GM12878 (cell line): ENCODE data around the gene DOC2B. TPM values are rescaled to one million over a fixed set of nuclear protein-coding genes. Genes with fewer than 3 reads are reported as not detected.

Source experiments
- ATAC-seq: fragments of 200-7000 bp; cut with Tn5 transposase; 3 replicates; pipeline ENCODE4 v1.9.1; 2020; ENCODE audit warnings: mild to moderate bottlenecking, moderate library complexity
- BruUV-seq: library from RNA; stranded (reverse); fragments of 400-500 nt; replicated peaks from 2 replicates; lab custom pipeline; 2021; lab: Mats Ljungman, UMichigan
- CTCF ChIA-PET: fragments of 300-600 bp; sonication (Branson Sonifier 250); formaldehyde crosslinking; extraction: SDS; loops from one replicate; lab custom pipeline; 2021; ENCODE audit warnings: inconsistent platforms; lab: Yijun Ruan, JAX
- POLR2A ChIA-PET: fragments of 350-600 bp; formaldehyde crosslinking; extraction: SDS; loops from one replicate; lab custom pipeline; 2021; ENCODE audit warnings: inconsistent platforms; lab: Charles Lee
- RAD21 ChIA-PET: fragments of 300-600 bp; sonication (Branson Sonifier 250); formaldehyde crosslinking; loops from one replicate; lab custom pipeline; 2023; ENCODE audit warnings: antibody characterized with exemption; ENCODE audit not compliant: unreplicated experiment; lab: Charles Lee
- SMC1A ChIA-PET: fragments of 300-600 bp; sonication (Branson Sonifier 250); formaldehyde crosslinking; loops from one replicate; lab custom pipeline; 2023; ENCODE audit not compliant: unreplicated experiment, uncharacterized antibody; lab: Charles Lee
- DNase-seq: peaks from one replicate; pipeline ENCODE4 v3.0.0-alpha.2; 2011; ENCODE audit warnings: low read depth, low spot score
- FAIRE-seq: peaks from 3 replicates; lab custom pipeline; 2011; peaks lifted over from hg19 to GRCh38; lab: Jason Lieb, UNC
- H2AFZ ChIP-seq: 2 replicates; pipeline ENCODE4 v1.6.0; 2011; ENCODE audit warnings: low read depth, low read length, control low read depth; ENCODE audit not compliant: control insufficient read depth
- H3K27ac ChIP-seq: 2 replicates; pipeline ENCODE4 v1.5.1; 2011; ENCODE audit warnings: control low read depth; ENCODE audit not compliant: control insufficient read depth, insufficient read depth
- H3K27me3 ChIP-seq, 2 experiments: replicated peaks in 1 of 2; 2 replicates each; pipeline versions ENCODE4 v1.6.0 to v1.6.1; 2011; ENCODE audit warnings: low read length in 1 of 2; ENCODE audit not compliant: control insufficient read depth in 2 of 2, insufficient read depth in 2 of 2
- H3K36me3 ChIP-seq, 2 experiments: 2 replicates each; pipeline ENCODE4 v1.5.1; 2011; ENCODE audit warnings: low read length in 1 of 2; ENCODE audit not compliant: control insufficient read depth in 2 of 2, insufficient read depth in 2 of 2
- H3K4me1 ChIP-seq: 2 replicates; pipeline ENCODE4 v1.6.1; 2011; ENCODE audit warnings: mild to moderate bottlenecking, low read length, moderate library complexity, mixed read lengths; ENCODE audit not compliant: control insufficient read depth, insufficient read depth
- H3K4me2 ChIP-seq: 2 replicates; pipeline ENCODE4 v1.6.0; 2011; ENCODE audit warnings: control low read depth; ENCODE audit not compliant: control insufficient read depth, insufficient read depth
- H3K4me3 ChIP-seq: fragments of 200-600 bp; sonication (generic); 2 replicates; pipeline ENCODE4 v1.5.1; 2016
- H3K79me2 ChIP-seq: 2 replicates; pipeline ENCODE4 v1.6.0; 2011; ENCODE audit warnings: low read length; ENCODE audit not compliant: control insufficient read depth, insufficient read depth
- H3K9ac ChIP-seq: 2 replicates; pipeline ENCODE4 v1.8.0; 2011; ENCODE audit warnings: low read length, control low read depth, mixed read lengths; ENCODE audit not compliant: control insufficient read depth, insufficient read depth
- H3K9me3 ChIP-seq: replicated peaks from 3 replicates; pipeline ENCODE4 v1.5.1; 2011; ENCODE audit warnings: mild to moderate bottlenecking, low read length; ENCODE audit not compliant: control insufficient read depth, insufficient read depth
- H4K20me1 ChIP-seq: 2 replicates; pipeline ENCODE4 v1.6.0; 2011; ENCODE audit not compliant: control insufficient read depth, insufficient read depth
- BHLHE40 ChIP-seq, 2 experiments: fragments of 450-650 bp in 1 of 2; IDR thresholded peaks; 2 replicates each; pipeline ENCODE4 v1.6.1; 2011 to 2017; ENCODE audit warnings: low read depth in 2 of 2, borderline replicate concordance in 1 of 2, improper control_type of control experiment in 1 of 2, low read length in 1 of 2, mild to moderate bottlenecking in 1 of 2
- FOXK2 ChIP-seq: fragments of 450-650 bp; IDR thresholded peaks from 2 replicates; pipeline ENCODE4 v1.6.1; 2017; ENCODE audit warnings: mild to moderate bottlenecking, moderate library complexity
- HDAC2 ChIP-seq: fragments of 200-600 bp; sonication (generic); IDR thresholded peaks from 2 replicates; pipeline ENCODE4 v1.6.1; 2017
- IRF4 ChIP-seq: IDR thresholded peaks from 2 replicates; pipeline ENCODE4 v1.6.1; 2011; ENCODE audit warnings: low read depth, low read length
- KDM1A ChIP-seq: fragments of 200-600 bp; sonication (generic); IDR thresholded peaks from 2 replicates; pipeline ENCODE4 v1.6.1; 2016; ENCODE audit warnings: borderline replicate concordance
- KLF5 ChIP-seq: fragments of 450-650 bp; IDR thresholded peaks from 2 replicates; pipeline ENCODE4 v1.6.1; 2014; ENCODE audit warnings: mild to moderate bottlenecking; ENCODE audit not compliant: partially characterized antibody
- NRF1 ChIP-seq: conservative IDR thresholded peaks from 2 replicates; pipeline ENCODE4 v1.6.1; 2011; ENCODE audit warnings: mild to moderate bottlenecking, low read depth, low read length, improper control_type of control experiment
- POU2F2 ChIP-seq: IDR thresholded peaks from 3 replicates; pipeline ENCODE4 v1.6.1; 2011; ENCODE audit warnings: low read depth, mild to moderate bottlenecking, low read length, borderline replicate concordance
- RCOR1 ChIP-seq: conservative IDR thresholded peaks from 2 replicates; pipeline ENCODE4 v1.6.1; 2012; ENCODE audit warnings: low read depth, low read length, improper control_type of control experiment
- RELB ChIP-seq: fragments of 450-650 bp; IDR thresholded peaks from 2 replicates; pipeline ENCODE4 v1.6.1; 2017; ENCODE audit warnings: low read depth, mild to moderate bottlenecking, moderate library complexity
- SREBF2 ChIP-seq: IDR thresholded peaks from 2 replicates; pipeline ENCODE4 v1.6.1; 2012; ENCODE audit warnings: mild to moderate bottlenecking, low read length
- STAT1 ChIP-seq: fragments of 450-650 bp; conservative IDR thresholded peaks from 2 replicates; pipeline ENCODE4 v1.6.1; 2014; ENCODE audit warnings: antibody characterized with exemption, mild to moderate bottlenecking
- TCF3 ChIP-seq: IDR thresholded peaks from 2 replicates; pipeline ENCODE4 v1.6.1; 2012; ENCODE audit warnings: low read depth, mild to moderate bottlenecking, low read length, borderline replicate concordance; ENCODE audit not compliant: insufficient read depth
- WGBS: methylation state at CpG from one replicate; pipeline ENCODE4 v1.1.6; 2016; ENCODE audit warnings: low lambda C conversion rate; ENCODE audit not compliant: insufficient replicate concordance, insufficient coverage; ENCODE audit errors: missing lambda C conversion rate; 5-methylcytosine and 5-hydroxymethylcytosine counted together
- in situ Hi-C: fragments of 300-500 bp; cut with MboI; formaldehyde crosslinking; loops from 9 replicates; pipeline ENCODE4 v1.14.3; 2018; ENCODE audit warnings: mixed read lengths
- intact Hi-C: fragments of 100-400 bp; cut with micrococcal nuclease; formaldehyde crosslinking; loops from one replicate; pipeline ENCODE4 v1.14.2; 2022; ENCODE audit not compliant: unreplicated experiment
- polyA plus RNA-seq, 11 experiments: library from polyadenylated mRNA; depleted of rRNA in 4 of 11; unstranded in 6 of 11; stranded (reverse) in 5 of 11; fragments of >200 nt; fragmentation: Nextera tagmentation in 4 of 11; fragmentation: Illumina TruSeq in 1 of 11; extraction: Ambion mirVana in 4 of 11; extraction: Trizol in 1 of 11; gene quantifications; 1 replicate in 1 of 11; 2 replicates in 10 of 11; pipeline versions ENCODE4 v1.2.1 to v1.2.3, GENCODE V29; 2011 to 2016; ENCODE audit warnings: inconsistent platforms in 2 of 11, missing spikeins in 2 of 11, low read depth in 1 of 11
- total RNA-seq, 4 experiments: library from RNA; depleted of rRNA in 3 of 4; stranded (reverse); fragments of >200 nt in 3 of 4; fragmentation: Illumina TruSeq in 1 of 4; extraction: Trizol in 1 of 4; gene quantifications; 2 replicates each; pipeline versions ENCODE4 v1.2.1 to v1.2.3, GENCODE V29; 2013 to 2021

The DOC2B gene
- total and polyA plus RNA-seq, 10 of the 15 experiments (the other 5 are each of a cell fraction or from before 2014, with no cell fraction given) = not detected

- TF ChIP-seq KDM1A (no peak), RCOR1 (no peak), IRF4 (no peak), HDAC2 (no peak), KLF5 (no peak), RELB (no peak), TCF3 (no peak), NRF1 (no peak), SREBF2 (no peak), STAT1 (no peak), POU2F2 (no peak), FOXK2 (no peak), BHLHE40 (IDR thresholded peaks at IDR 0.05; ENCODE audit: borderline replicate concordance in 1 of 2, low read depth in 2 of 2, low read length in 1 of 2) (no peak)
- Histone ChIP-seq H3K9ac (no peak overlapping the region), H3K79me2 (no peaks in the 10 kb centered on the region), H3K27me3 (no peaks in the 10 kb centered on the region), H3K9me3 (no peaks in the 10 kb centered on the region), H3K4me2 (no peak overlapping the region), H2AFZ (no peak overlapping the region), H3K4me3 (no peak overlapping the region), H3K4me1 (no peaks in the 10 kb centered on the region), H3K27ac (no peak overlapping the region), H4K20me1 (no peaks in the 10 kb centered on the region), H3K36me3 (no peaks in the 10 kb centered on the region)
- 52% methylated on average over 7 of the region's 7 CpGs for WGBS
- in situ Hi-C loops = no loop called here
- RAD21 ChIA-PET = no interaction called here
- FAIRE-seq = no peak
- ATAC-seq = no peak
- no peak for DNase-seq
- SMC1A ChIA-PET = interaction anchor here (0.6 to 1.0 kb wide), 2 partner anchors 551 to 905 kb away, joined by 3 read pairs; no protein-coding TSS in a partner anchor
- intact Hi-C loops = no loop called here
- BruUV-seq = no TSS peak
- POLR2A ChIA-PET = no interaction called here
- CTCF ChIA-PET = interaction anchor here (0.7 to 1.4 kb wide), 3 partner anchors 159 to 833 kb away, joined by 3 read pairs; no protein-coding TSS in a partner anchor
Measured at GRCh38 chr17:149231-149630, 32.2 kb downstream of the DOC2B start.
